ENCODE results near the gene ACTN3. TPM values are rescaled to one million over a fixed set of nuclear protein-coding genes. Genes with fewer than 3 reads are reported as not detected.
A peak's percentile ranks its signal among the peaks of the same experiment; 100 is the strongest.

ACTN3 gene
- total RNA-seq, 1 donor from 2014 or later = 0.11 TPM

DNA sequence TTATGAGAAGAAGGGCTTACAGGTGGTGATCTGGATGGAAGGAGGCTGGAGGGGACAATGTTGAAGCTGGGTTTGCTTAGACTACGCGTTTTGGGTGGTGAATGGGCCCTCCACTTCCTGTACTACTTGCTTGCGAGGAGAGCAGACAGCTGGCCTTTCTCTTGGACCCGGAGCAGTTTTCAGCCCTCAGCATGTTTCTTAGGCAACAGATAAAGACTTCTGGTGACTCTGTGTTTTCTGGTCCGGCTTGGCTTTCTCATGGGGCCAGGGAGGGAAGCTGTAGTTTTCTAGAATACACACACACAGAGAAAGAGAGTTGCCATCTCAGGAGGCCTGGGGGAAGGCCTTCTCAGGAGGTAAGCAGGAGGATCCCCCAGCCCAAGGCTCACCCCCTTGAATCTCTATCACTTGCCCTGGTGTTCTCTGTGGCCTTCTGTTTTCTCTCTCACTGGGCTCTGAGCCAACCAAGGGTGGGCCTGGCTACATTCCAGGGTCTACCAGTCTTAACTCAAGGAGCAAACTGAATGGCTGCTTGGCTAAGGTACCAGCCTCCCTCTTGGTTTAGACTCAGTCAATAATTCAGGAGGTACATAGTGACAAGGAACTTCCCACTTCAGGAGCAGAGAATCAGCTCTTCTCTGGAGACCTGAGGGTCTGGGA lies 48.7 kb downstream of the ACTN3 start:
- peaks cover 34% of the 10 kb centered on the region for H3K4me1 Mint-ChIP-seq (ENCODE audit: unreplicated experiment)
- TF ChIP-seq, protein P1, sequence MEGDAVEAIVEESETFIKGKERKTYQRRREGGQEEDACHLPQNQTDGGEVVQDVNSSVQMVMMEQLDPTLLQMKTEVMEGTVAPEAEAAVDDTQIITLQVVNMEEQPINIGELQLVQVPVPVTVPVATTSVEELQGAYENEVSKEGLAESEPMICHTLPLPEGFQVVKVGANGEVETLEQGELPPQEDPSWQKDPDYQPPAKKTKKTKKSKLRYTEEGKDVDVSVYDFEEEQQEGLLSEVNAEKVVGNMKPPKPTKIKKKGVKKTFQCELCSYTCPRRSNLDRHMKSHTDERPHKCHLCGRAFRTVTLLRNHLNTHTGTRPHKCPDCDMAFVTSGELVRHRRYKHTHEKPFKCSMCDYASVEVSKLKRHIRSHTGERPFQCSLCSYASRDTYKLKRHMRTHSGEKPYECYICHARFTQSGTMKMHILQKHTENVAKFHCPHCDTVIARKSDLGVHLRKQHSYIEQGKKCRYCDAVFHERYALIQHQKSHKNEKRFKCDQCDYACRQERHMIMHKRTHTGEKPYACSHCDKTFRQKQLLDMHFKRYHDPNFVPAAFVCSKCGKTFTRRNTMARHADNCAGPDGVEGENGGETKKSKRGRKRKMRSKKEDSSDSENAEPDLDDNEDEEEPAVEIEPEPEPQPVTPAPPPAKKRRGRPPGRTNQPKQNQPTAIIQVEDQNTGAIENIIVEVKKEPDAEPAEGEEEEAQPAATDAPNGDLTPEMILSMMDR (IDR thresholded peaks at IDR 0.05) = no peak
- H3K36me3 Mint-ChIP-seq (ENCODE audit: unreplicated experiment) = peaks cover 4% of the 10 kb centered on the region
- H3K27ac Mint-ChIP-seq (ENCODE audit: unreplicated experiment) = peak overlapping the region; percentile 46
- H3K4me3 Mint-ChIP-seq (ENCODE audit: unreplicated experiment) = peak overlapping the region; percentile 5
- no peaks in the 10 kb centered on the region for H3K9me3 Mint-ChIP-seq (ENCODE audit: unreplicated experiment)
- no peak for DNase-seq (ENCODE audit: extremely low spot score, unreplicated experiment)
- H3K27me3 Mint-ChIP-seq (ENCODE audit: unreplicated experiment) = no peaks in the 10 kb centered on the region

DNA sequence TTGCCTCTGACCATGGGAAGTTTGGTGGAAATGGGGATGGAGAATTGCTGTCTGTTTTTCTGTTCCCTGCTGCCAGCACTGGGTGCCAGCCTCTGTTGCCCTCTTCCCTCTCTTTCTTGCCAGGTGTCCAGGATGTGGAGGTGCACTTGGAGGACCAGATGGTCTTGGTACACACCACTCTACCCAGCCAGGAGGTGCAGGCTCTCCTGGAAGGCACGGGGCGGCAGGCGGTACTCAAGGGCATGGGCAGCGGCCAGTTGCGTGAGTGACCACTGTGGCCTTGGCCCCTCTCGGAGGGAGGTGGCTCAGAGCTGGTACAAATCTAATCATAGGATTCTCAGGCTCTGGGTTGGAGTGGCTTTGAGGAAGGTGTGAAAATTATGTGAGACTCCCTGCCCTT lies 52.3 kb downstream of the ACTN3 start:
- peaks cover 5% of the 10 kb centered on the region for H3K36me3 Mint-ChIP-seq (ENCODE audit: unreplicated experiment)
- TF ChIP-seq, protein P1 (IDR thresholded peaks at IDR 0.05) = no peak

DNA sequence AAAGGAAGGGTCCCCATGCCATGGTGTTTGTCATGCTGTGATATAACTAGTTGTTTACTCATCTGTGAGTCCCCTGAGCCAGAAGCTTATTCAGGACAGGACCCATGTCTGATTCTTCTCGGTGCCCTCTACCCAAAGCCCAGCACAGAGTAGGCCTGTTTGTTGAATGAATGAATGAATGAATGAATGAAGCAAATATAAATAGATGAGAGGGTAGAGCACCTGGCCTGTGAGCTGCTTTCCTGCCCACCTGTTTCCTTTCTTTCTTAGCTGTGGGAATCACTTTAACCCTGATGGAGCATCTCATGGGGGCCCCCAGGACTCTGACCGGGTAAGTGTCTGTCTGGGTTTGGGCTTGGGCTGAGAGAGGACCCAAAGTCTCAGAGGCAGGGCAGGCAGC lies 53.5 kb downstream of the ACTN3 start:
- H3K36me3 Mint-ChIP-seq (ENCODE audit: unreplicated experiment) = peaks cover 10% of the 10 kb centered on the region
- TF ChIP-seq, protein P1 (IDR thresholded peaks at IDR 0.05) = no peak

More for the DNA sequence above, 52.3 kb downstream of the ACTN3 start:
- H3K27me3 Mint-ChIP-seq (ENCODE audit: unreplicated experiment) = no peaks in the 10 kb centered on the region
- peaks cover 43% of the 10 kb centered on the region for H3K4me1 Mint-ChIP-seq (ENCODE audit: unreplicated experiment)
- no peak for DNase-seq (ENCODE audit: extremely low spot score, unreplicated experiment)
- no peak overlapping the region for H3K27ac Mint-ChIP-seq (ENCODE audit: unreplicated experiment)
- H3K9me3 Mint-ChIP-seq (ENCODE audit: unreplicated experiment) = no peaks in the 10 kb centered on the region
- no peak overlapping the region for H3K4me3 Mint-ChIP-seq (ENCODE audit: unreplicated experiment)

DNA sequence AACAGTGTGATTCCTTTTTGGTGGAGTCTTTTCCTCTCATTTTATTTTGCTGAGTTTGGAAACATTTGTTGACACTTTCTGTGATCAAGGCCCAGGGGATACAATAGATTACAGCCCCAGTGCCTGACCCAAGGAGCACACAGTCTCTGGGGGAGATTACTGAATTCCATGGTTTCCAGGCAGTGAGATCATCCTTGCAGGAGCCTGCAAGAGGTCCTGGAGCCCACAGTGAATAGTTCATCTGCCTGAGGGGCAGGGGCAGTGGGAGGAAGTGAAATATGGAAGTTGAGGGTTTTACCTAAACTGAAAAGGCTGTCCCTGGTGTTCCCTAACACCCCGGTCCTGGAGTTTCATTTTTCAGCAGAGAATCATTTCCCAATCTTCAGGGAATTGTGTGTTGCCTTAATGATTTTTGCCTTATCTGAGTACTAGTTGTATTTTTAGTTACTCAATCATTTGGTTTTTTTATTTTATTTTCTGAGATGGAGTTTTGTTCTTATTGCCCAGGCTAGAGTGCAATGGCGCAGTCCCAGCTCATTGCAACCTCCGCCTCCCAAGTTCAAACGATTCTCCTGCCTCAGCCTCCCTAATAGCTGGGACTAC lies 54.0 kb downstream of the ACTN3 start:
- Mint-ChIP-seq H3K36me3 (ENCODE audit: unreplicated experiment) (peaks cover 15% of the 10 kb centered on the region), H3K4me1 (ENCODE audit: unreplicated experiment) (peaks cover 31% of the 10 kb centered on the region), H3K27ac (ENCODE audit: unreplicated experiment) (peak overlapping the region; percentile 45), H3K4me3 (ENCODE audit: unreplicated experiment) (no peak overlapping the region), H3K9me3 (ENCODE audit: unreplicated experiment) (no peaks in the 10 kb centered on the region), H3K27me3 (ENCODE audit: unreplicated experiment) (no peaks in the 10 kb centered on the region)
- no peak for DNase-seq (ENCODE audit: extremely low spot score, unreplicated experiment)
- TF ChIP-seq, protein P1 (IDR thresholded peaks at IDR 0.05) = no peak

More for the DNA sequence above, 53.5 kb downstream of the ACTN3 start:
- no peaks in the 10 kb centered on the region for H3K27me3 Mint-ChIP-seq (ENCODE audit: unreplicated experiment)
- H3K4me3 Mint-ChIP-seq (ENCODE audit: unreplicated experiment) = no peak overlapping the region
- no peak for DNase-seq (ENCODE audit: extremely low spot score, unreplicated experiment)
- H3K4me1 Mint-ChIP-seq (ENCODE audit: unreplicated experiment) = peaks cover 36% of the 10 kb centered on the region
- H3K27ac Mint-ChIP-seq (ENCODE audit: unreplicated experiment) = peak overlapping the region; percentile 45
- no peaks in the 10 kb centered on the region for H3K9me3 Mint-ChIP-seq (ENCODE audit: unreplicated experiment)

DNA sequence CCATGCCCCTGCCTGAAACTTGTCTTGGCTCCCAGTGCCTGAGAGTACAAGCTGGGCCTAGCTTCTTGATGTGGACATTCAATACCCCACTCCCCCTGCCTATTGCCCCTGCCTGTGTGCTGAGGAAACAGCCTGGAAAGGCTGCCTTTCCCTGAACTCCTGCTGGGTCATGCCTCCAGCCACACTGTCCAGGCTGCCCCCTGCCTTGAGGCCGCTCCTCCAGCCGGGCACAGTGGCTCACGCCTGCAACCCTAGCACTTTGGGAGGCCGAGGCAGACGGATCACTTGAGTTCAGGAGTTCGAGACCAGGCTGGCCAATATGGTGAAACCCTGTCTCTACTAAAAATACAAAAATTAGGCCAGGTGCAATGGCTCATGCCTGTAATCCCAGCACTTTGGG lies 56.4 kb downstream of the ACTN3 start:
- Mint-ChIP-seq H3K36me3 (ENCODE audit: unreplicated experiment) (peaks cover 16% of the 10 kb centered on the region), H3K27ac (ENCODE audit: unreplicated experiment) (no peak overlapping the region), H3K9me3 (ENCODE audit: unreplicated experiment) (no peaks in the 10 kb centered on the region), H3K4me3 (ENCODE audit: unreplicated experiment) (no peak overlapping the region), H3K4me1 (ENCODE audit: unreplicated experiment) (peaks cover 38% of the 10 kb centered on the region), H3K27me3 (ENCODE audit: unreplicated experiment) (no peaks in the 10 kb centered on the region)
- TF ChIP-seq, protein P1 (IDR thresholded peaks at IDR 0.05) = no peak
- no peak for DNase-seq (ENCODE audit: extremely low spot score, unreplicated experiment)
